Measurements from ENCODE around the gene INHBB. TPM values are rescaled to one million over a fixed set of nuclear protein-coding genes. Genes with fewer than 3 reads are reported as not detected.

The INHBB gene
- total and polyA plus RNA-seq, 9 of the 15 experiments (the other 6 are each of a cell fraction or from before 2014, with no cell fraction given): not detected

- TF ChIP-seq REST (IDR thresholded peaks at IDR 0.05; ENCODE audit: borderline replicate concordance) (no peak), REST (CRISPR knock-in tag; IDR thresholded peaks at IDR 0.05; ENCODE audit: low read depth) (no peak), DMBX1 (CRISPR knock-in tag; IDR thresholded peaks at IDR 0.05; ENCODE audit: borderline replicate concordance) (no peak), NR2C2 (CRISPR knock-in tag; IDR thresholded peaks at IDR 0.05) (no peak), NR2C2 (tag; IDR thresholded peaks at IDR 0.05) (no peak), CBX3 (IDR thresholded peaks at IDR 0.05; ENCODE audit: borderline replicate concordance in 1 of 2, low read length in 2 of 2) (no peak), POLR2B (IDR thresholded peaks at IDR 0.05; ENCODE audit: low read depth, partially characterized antibody) (no peak), NUFIP1 (IDR thresholded peaks at IDR 0.05; ENCODE audit: partially characterized antibody) (no peak)
Measured at GRCh38 chr2:120373424-120373823, 27.5 kb downstream of the INHBB start (continued).

Data from K562 (cell line).